ENCODE results near the gene RPS26.

GRCh38 chr12:56078427-56078826, 36.7 kb downstream of the RPS26 start:
- TF ChIP-seq CTCF (IDR thresholded peaks at IDR 0.05) (no peak), POLR2A (IDR thresholded peaks at IDR 0.05) (no peak)

All from esophagus squamous epithelium (tissue), 4 donors.